Panc1 (cell line): ENCODE measurements around the gene CCDC18. TPM values are rescaled to one million over a fixed set of nuclear protein-coding genes. Genes with fewer than 3 reads are reported as not detected.

Experiments used
- ATAC-seq: fragments of 200-7000 bp; cut with Tn5 transposase; 2 replicates; pipeline ENCODE4 v1.9.1; 2020; ENCODE audit warnings: mild to moderate bottlenecking, moderate library complexity
- BruUV-seq: library from RNA; stranded (reverse); fragments of 400-500 nt; replicated peaks from 2 replicates; lab custom pipeline; 2021; lab: Mats Ljungman, UMichigan
- CTCF ChIA-PET: fragments of 300-600 bp; sonication (Branson Sonifier 250); formaldehyde crosslinking; loops from one replicate; lab custom pipeline; 2022; ENCODE audit warnings: antibody characterized with exemption; lab: Charles Lee
- POLR2A ChIA-PET: fragments of 300-600 bp; sonication (Branson Sonifier 250); formaldehyde crosslinking; loops from one replicate; lab custom pipeline; 2022; ENCODE audit warnings: antibody characterized with exemption; lab: Charles Lee
- DNase-seq: peaks from one replicate; pipeline ENCODE4 v3.0.0-alpha.2; 2010; ENCODE audit warnings: low read depth, low spot score
- H3K27ac ChIP-seq: 2 replicates; pipeline ENCODE4 v1.5.1; 2011; ENCODE audit warnings: mild to moderate bottlenecking, low read length, inconsistent platforms
- H3K27me3 ChIP-seq: fragments of 200-500 bp; sonication (Bioruptor generic); 2 replicates; pipeline ENCODE4 v1.6.0; 2014; ENCODE audit warnings: low read length, inconsistent platforms; ENCODE audit not compliant: control insufficient read depth, insufficient read depth
- H3K36me3 ChIP-seq: fragments of 200-500 bp; sonication (Bioruptor generic); 2 replicates; pipeline ENCODE4 v1.5.1; 2014; ENCODE audit warnings: inconsistent platforms, mild to moderate bottlenecking, low read length, moderate library complexity; ENCODE audit not compliant: control insufficient read depth, insufficient read depth
- H3K4me1 ChIP-seq: 2 replicates; pipeline ENCODE4 v1.5.1; 2011; ENCODE audit warnings: inconsistent platforms, mild to moderate bottlenecking, low read length, moderate library complexity; ENCODE audit not compliant: control insufficient read depth, insufficient read depth
- H3K4me3 ChIP-seq, 2 experiments: 2 replicates each; pipeline ENCODE4 v1.5.1; 2011 to 2012; ENCODE audit warnings: low read depth in 2 of 2, low read length in 2 of 2, mild to moderate bottlenecking in 2 of 2, inconsistent platforms in 1 of 2, moderate library complexity in 1 of 2
- H3K9me3 ChIP-seq: fragments of 200-500 bp; sonication (Bioruptor generic); 2 replicates; pipeline ENCODE4 v1.5.1; 2014; ENCODE audit warnings: low read depth, mild to moderate bottlenecking, inconsistent platforms, low read length, moderate library complexity; ENCODE audit not compliant: control insufficient read depth, insufficient read depth
- CTCF ChIP-seq: fragments of 450-650 bp; IDR thresholded peaks from 2 replicates; pipeline ENCODE4 v1.5.1; 2017; ENCODE audit warnings: mild to moderate bottlenecking
- POLR2AphosphoS5 ChIP-seq: IDR thresholded peaks from 2 replicates; pipeline ENCODE4 v1.6.1; 2012; ENCODE audit warnings: mild to moderate bottlenecking, low read depth, low read length, moderate library complexity
- SIN3A ChIP-seq: IDR thresholded peaks from 2 replicates; pipeline ENCODE4 v1.6.1; 2012; ENCODE audit warnings: low read depth, mild to moderate bottlenecking, low read length, moderate library complexity, borderline replicate concordance; ENCODE audit not compliant: insufficient read depth
- TCF7L2 ChIP-seq: IDR thresholded peaks from 2 replicates; pipeline ENCODE4 v1.6.1; 2011; ENCODE audit warnings: mild to moderate bottlenecking, low read depth, low read length, inconsistent platforms
- in situ Hi-C: cut with HindIII; loops from 2 replicates; pipeline ENCODE4 v1.10.0; 2016; ENCODE audit warnings: low sequenced_read_pairs, low pct_unique_long_range_greater_than_20kb
- intact Hi-C: fragments of 100-400 bp; cut with micrococcal nuclease; formaldehyde crosslinking; loops from one replicate; pipeline ENCODE4 v1.10.0; 2022; ENCODE audit not compliant: unreplicated experiment
- total RNA-seq: library from RNA; stranded (reverse); gene quantifications from one replicate; pipeline ENCODE4 v1.2.1, GENCODE V29; 2021; ENCODE audit not compliant: unreplicated experiment
- TF ChIP-seq, protein P1 (sequence below), 2 experiments: IDR thresholded peaks; 2 replicates each; pipeline ENCODE4 v1.6.1; 2011 to 2012; ENCODE audit warnings: low read depth in 2 of 2, control low read depth in 1 of 2, low read length in 1 of 2, mild to moderate bottlenecking in 1 of 2, moderate library complexity in 1 of 2; ENCODE audit not compliant: insufficient read depth in 1 of 2

CCDC18 gene
- total RNA-seq, 1 experiment from 2014 or later = 11.6 TPM

- H3K9me3 ChIP-seq = no peaks in the 10 kb centered on the region
- no peak overlapping the region for H3K27ac ChIP-seq
- ChIA-PET CTCF (no interaction called here), POLR2A (no interaction called here)
- in situ Hi-C loops (no loop called here), intact Hi-C loops (no loop called here)
- no peak overlapping the region for H3K4me3 ChIP-seq
- H3K36me3 ChIP-seq = peaks cover 1% of the 10 kb centered on the region; the same call in 1 of the 2 replicates
- H3K27me3 ChIP-seq = no peaks in the 10 kb centered on the region
- ATAC-seq (no peak), DNase-seq (no peak)
- H3K4me1 ChIP-seq = no peaks in the 10 kb centered on the region
- TF ChIP-seq SIN3A (no peak), CTCF (no peak), POLR2AphosphoS5 (no peak), TCF7L2 (no peak)
- TF ChIP-seq, protein P1, sequence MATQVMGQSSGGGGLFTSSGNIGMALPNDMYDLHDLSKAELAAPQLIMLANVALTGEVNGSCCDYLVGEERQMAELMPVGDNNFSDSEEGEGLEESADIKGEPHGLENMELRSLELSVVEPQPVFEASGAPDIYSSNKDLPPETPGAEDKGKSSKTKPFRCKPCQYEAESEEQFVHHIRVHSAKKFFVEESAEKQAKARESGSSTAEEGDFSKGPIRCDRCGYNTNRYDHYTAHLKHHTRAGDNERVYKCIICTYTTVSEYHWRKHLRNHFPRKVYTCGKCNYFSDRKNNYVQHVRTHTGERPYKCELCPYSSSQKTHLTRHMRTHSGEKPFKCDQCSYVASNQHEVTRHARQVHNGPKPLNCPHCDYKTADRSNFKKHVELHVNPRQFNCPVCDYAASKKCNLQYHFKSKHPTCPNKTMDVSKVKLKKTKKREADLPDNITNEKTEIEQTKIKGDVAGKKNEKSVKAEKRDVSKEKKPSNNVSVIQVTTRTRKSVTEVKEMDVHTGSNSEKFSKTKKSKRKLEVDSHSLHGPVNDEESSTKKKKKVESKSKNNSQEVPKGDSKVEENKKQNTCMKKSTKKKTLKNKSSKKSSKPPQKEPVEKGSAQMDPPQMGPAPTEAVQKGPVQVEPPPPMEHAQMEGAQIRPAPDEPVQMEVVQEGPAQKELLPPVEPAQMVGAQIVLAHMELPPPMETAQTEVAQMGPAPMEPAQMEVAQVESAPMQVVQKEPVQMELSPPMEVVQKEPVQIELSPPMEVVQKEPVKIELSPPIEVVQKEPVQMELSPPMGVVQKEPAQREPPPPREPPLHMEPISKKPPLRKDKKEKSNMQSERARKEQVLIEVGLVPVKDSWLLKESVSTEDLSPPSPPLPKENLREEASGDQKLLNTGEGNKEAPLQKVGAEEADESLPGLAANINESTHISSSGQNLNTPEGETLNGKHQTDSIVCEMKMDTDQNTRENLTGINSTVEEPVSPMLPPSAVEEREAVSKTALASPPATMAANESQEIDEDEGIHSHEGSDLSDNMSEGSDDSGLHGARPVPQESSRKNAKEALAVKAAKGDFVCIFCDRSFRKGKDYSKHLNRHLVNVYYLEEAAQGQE (IDR thresholded peaks at IDR 0.05; ENCODE audit: insufficient read depth in 1 of 2, low read depth in 2 of 2, low read length in 1 of 2) = no peak
- no TSS peak for BruUV-seq
Observed at GRCh38 chr1:93235261-93235660, 54.7 kb downstream of the CCDC18 start.

GRCh38 chr1:93237021-93237420 lies 56.5 kb downstream of the CCDC18 start:
- Histone ChIP-seq H3K36me3 (peaks cover 2% of the 10 kb centered on the region; the same call in 1 of the 2 replicates), H3K4me1 (no peaks in the 10 kb centered on the region), H3K27ac (no peak overlapping the region), H3K4me3 (no peak overlapping the region), H3K27me3 (no peaks in the 10 kb centered on the region), H3K9me3 (no peaks in the 10 kb centered on the region)
- intact Hi-C loops (no loop called here), in situ Hi-C loops (no loop called here)
- ChIA-PET CTCF (no interaction called here), POLR2A (no interaction called here)
- DNase-seq (no peak), ATAC-seq (no peak)
- TF ChIP-seq POLR2AphosphoS5 = no peak
- no peak for TF ChIP-seq SIN3A
- no peak for TF ChIP-seq TCF7L2
- TF ChIP-seq, protein P1 (IDR thresholded peaks at IDR 0.05; ENCODE audit: insufficient read depth in 1 of 2, low read depth in 2 of 2, low read length in 1 of 2) = no peak
- TF ChIP-seq CTCF = no peak
- no TSS peak for BruUV-seq
